Panc1 (cell line): ENCODE measurements around the gene TNS2. TPM values are rescaled to one million over a fixed set of nuclear protein-coding genes. Genes with fewer than 3 reads are reported as not detected.
A peak's percentile ranks its signal among the peaks of the same experiment; 100 is the strongest.

Experiments used
- ATAC-seq: fragments of 200-7000 bp; cut with Tn5 transposase; 2 replicates; pipeline ENCODE4 v1.9.1; 2020; ENCODE audit warnings: mild to moderate bottlenecking, moderate library complexity
- BruUV-seq: library from RNA; stranded (reverse); fragments of 400-500 nt; replicated peaks from 2 replicates; lab custom pipeline; 2021; lab: Mats Ljungman, UMichigan
- CTCF ChIA-PET: fragments of 300-600 bp; sonication (Branson Sonifier 250); formaldehyde crosslinking; loops from one replicate; lab custom pipeline; 2022; ENCODE audit warnings: antibody characterized with exemption; lab: Charles Lee
- POLR2A ChIA-PET: fragments of 300-600 bp; sonication (Branson Sonifier 250); formaldehyde crosslinking; loops from one replicate; lab custom pipeline; 2022; ENCODE audit warnings: antibody characterized with exemption; lab: Charles Lee
- DNase-seq: peaks from one replicate; pipeline ENCODE4 v3.0.0-alpha.2; 2010; ENCODE audit warnings: low read depth, low spot score
- H3K27ac ChIP-seq: 2 replicates; pipeline ENCODE4 v1.5.1; 2011; ENCODE audit warnings: mild to moderate bottlenecking, low read length, inconsistent platforms
- H3K27me3 ChIP-seq: fragments of 200-500 bp; sonication (Bioruptor generic); 2 replicates; pipeline ENCODE4 v1.6.0; 2014; ENCODE audit warnings: low read length, inconsistent platforms; ENCODE audit not compliant: control insufficient read depth, insufficient read depth
- H3K36me3 ChIP-seq: fragments of 200-500 bp; sonication (Bioruptor generic); 2 replicates; pipeline ENCODE4 v1.5.1; 2014; ENCODE audit warnings: inconsistent platforms, mild to moderate bottlenecking, low read length, moderate library complexity; ENCODE audit not compliant: control insufficient read depth, insufficient read depth
- H3K4me1 ChIP-seq: 2 replicates; pipeline ENCODE4 v1.5.1; 2011; ENCODE audit warnings: inconsistent platforms, mild to moderate bottlenecking, low read length, moderate library complexity; ENCODE audit not compliant: control insufficient read depth, insufficient read depth
- H3K4me3 ChIP-seq, 2 experiments: 2 replicates each; pipeline ENCODE4 v1.5.1; 2011 to 2012; ENCODE audit warnings: low read depth in 2 of 2, low read length in 2 of 2, mild to moderate bottlenecking in 2 of 2, inconsistent platforms in 1 of 2, moderate library complexity in 1 of 2
- H3K9me3 ChIP-seq: fragments of 200-500 bp; sonication (Bioruptor generic); 2 replicates; pipeline ENCODE4 v1.5.1; 2014; ENCODE audit warnings: low read depth, mild to moderate bottlenecking, inconsistent platforms, low read length, moderate library complexity; ENCODE audit not compliant: control insufficient read depth, insufficient read depth
- POLR2AphosphoS5 ChIP-seq: IDR thresholded peaks from 2 replicates; pipeline ENCODE4 v1.6.1; 2012; ENCODE audit warnings: mild to moderate bottlenecking, low read depth, low read length, moderate library complexity
- SIN3A ChIP-seq: IDR thresholded peaks from 2 replicates; pipeline ENCODE4 v1.6.1; 2012; ENCODE audit warnings: low read depth, mild to moderate bottlenecking, low read length, moderate library complexity, borderline replicate concordance; ENCODE audit not compliant: insufficient read depth
- TCF7L2 ChIP-seq: IDR thresholded peaks from 2 replicates; pipeline ENCODE4 v1.6.1; 2011; ENCODE audit warnings: mild to moderate bottlenecking, low read depth, low read length, inconsistent platforms
- in situ Hi-C: cut with HindIII; loops from 2 replicates; pipeline ENCODE4 v1.10.0; 2016; ENCODE audit warnings: low sequenced_read_pairs, low pct_unique_long_range_greater_than_20kb
- intact Hi-C: fragments of 100-400 bp; cut with micrococcal nuclease; formaldehyde crosslinking; loops from one replicate; pipeline ENCODE4 v1.10.0; 2022; ENCODE audit not compliant: unreplicated experiment
- total RNA-seq: library from RNA; stranded (reverse); gene quantifications from one replicate; pipeline ENCODE4 v1.2.1, GENCODE V29; 2021; ENCODE audit not compliant: unreplicated experiment
- TF ChIP-seq, protein P1 (sequence below), 2 experiments: IDR thresholded peaks; 2 replicates each; pipeline ENCODE4 v1.6.1; 2011 to 2012; ENCODE audit warnings: low read depth in 2 of 2, control low read depth in 1 of 2, low read length in 1 of 2, mild to moderate bottlenecking in 1 of 2, moderate library complexity in 1 of 2; ENCODE audit not compliant: insufficient read depth in 1 of 2
- TF ChIP-seq, protein P2 (sequence below): fragments of 450-650 bp; IDR thresholded peaks from 2 replicates; pipeline ENCODE4 v1.5.1; 2017; ENCODE audit warnings: mild to moderate bottlenecking

The TNS2 gene
- total RNA-seq, 1 experiment from 2014 or later: 48.1 TPM

DNA sequence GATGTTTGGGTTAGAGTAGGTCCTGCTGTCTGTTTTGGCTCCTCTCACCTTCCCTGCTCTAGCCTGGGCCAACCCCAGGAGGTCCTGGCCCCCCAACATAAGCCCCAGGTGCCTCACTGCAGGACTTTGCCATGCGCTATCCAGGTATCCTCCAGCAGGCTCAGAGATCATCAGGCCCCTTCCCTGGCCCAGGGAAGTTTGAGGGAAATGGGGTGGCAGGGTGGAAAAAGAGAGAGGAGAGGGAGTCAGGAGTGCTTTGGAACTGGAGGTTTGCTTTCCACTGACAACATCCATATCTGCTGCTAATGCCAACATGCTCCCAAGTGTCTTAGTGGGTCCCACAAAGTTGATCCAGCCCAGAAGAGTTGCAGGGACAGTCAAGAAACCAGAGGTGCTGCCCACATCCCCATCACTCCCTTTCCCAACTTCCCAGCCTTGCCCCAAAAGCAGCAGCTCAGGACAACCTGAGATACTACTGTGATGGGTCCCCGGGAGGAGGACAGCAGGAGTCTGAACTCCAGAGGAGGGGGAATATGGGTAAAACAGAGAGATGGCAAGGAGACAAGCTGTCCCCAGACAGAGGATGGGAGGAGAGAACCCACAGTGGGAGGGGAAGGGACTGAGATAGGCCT lies 677 bp downstream of the TNS2 start:
- Histone ChIP-seq H3K27me3 (no peaks in the 10 kb centered on the region), H3K9me3 (no peaks in the 10 kb centered on the region), H3K27ac (peak overlapping the region; percentile 93), H3K4me1 (peaks cover 73% of the 10 kb centered on the region), H3K4me3 (peak overlapping the region; percentile 38 to 60), H3K36me3 (no peaks in the 10 kb centered on the region)
- CTCF ChIA-PET: no interaction called here
- TF ChIP-seq POLR2AphosphoS5 (no peak), SIN3A (no peak), TCF7L2 (no peak)
- TF ChIP-seq, protein P1, sequence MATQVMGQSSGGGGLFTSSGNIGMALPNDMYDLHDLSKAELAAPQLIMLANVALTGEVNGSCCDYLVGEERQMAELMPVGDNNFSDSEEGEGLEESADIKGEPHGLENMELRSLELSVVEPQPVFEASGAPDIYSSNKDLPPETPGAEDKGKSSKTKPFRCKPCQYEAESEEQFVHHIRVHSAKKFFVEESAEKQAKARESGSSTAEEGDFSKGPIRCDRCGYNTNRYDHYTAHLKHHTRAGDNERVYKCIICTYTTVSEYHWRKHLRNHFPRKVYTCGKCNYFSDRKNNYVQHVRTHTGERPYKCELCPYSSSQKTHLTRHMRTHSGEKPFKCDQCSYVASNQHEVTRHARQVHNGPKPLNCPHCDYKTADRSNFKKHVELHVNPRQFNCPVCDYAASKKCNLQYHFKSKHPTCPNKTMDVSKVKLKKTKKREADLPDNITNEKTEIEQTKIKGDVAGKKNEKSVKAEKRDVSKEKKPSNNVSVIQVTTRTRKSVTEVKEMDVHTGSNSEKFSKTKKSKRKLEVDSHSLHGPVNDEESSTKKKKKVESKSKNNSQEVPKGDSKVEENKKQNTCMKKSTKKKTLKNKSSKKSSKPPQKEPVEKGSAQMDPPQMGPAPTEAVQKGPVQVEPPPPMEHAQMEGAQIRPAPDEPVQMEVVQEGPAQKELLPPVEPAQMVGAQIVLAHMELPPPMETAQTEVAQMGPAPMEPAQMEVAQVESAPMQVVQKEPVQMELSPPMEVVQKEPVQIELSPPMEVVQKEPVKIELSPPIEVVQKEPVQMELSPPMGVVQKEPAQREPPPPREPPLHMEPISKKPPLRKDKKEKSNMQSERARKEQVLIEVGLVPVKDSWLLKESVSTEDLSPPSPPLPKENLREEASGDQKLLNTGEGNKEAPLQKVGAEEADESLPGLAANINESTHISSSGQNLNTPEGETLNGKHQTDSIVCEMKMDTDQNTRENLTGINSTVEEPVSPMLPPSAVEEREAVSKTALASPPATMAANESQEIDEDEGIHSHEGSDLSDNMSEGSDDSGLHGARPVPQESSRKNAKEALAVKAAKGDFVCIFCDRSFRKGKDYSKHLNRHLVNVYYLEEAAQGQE (IDR thresholded peaks at IDR 0.05; ENCODE audit: insufficient read depth in 1 of 2, low read depth in 2 of 2, low read length in 1 of 2): no peak
- TF ChIP-seq, protein P2, sequence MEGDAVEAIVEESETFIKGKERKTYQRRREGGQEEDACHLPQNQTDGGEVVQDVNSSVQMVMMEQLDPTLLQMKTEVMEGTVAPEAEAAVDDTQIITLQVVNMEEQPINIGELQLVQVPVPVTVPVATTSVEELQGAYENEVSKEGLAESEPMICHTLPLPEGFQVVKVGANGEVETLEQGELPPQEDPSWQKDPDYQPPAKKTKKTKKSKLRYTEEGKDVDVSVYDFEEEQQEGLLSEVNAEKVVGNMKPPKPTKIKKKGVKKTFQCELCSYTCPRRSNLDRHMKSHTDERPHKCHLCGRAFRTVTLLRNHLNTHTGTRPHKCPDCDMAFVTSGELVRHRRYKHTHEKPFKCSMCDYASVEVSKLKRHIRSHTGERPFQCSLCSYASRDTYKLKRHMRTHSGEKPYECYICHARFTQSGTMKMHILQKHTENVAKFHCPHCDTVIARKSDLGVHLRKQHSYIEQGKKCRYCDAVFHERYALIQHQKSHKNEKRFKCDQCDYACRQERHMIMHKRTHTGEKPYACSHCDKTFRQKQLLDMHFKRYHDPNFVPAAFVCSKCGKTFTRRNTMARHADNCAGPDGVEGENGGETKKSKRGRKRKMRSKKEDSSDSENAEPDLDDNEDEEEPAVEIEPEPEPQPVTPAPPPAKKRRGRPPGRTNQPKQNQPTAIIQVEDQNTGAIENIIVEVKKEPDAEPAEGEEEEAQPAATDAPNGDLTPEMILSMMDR: no peak
- no TSS peak for BruUV-seq
- DNase-seq (no peak), ATAC-seq (no peak)
- POLR2A ChIA-PET: no interaction called here
- intact Hi-C loops: no loop called here
- in situ Hi-C loops: no loop called here

DNA sequence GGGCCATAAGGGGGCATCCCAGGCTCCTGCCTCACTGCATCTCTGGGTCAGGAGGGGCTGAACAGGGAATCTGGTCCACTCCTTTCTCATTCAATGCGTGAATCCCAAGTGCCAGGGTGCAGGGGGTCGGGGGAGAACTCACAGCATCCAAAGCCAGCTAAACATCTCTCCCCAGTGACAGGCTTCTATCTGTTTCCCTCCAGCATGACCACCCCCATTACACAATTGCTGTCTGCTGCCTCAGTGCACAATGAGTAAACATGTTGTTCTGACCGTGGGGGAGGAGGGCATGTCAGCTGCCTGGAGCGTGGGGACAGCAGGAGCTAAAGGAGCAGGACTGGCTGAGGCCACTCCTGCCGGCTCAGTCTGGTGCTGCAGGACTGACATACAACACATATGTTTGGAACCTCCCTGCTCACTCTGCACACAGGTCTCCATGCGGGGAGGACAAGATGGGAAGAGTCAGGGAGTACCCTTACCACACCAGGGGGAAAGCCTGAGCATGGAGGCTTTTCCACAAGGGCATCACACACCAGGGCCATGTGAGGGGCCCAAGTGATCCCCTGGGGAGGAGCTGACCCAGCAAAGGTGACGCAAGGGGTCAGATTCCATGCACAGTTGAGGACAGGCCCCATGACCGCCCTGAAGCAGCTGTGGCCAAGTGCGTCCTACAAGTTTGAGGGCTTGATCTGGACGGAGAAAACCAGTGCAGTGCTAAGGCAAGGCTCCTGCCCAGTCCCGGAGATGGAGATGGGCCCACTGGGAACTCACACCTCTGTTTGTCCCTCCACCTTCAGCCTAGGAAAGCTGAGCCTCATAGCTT lies 1.4 kb downstream of the TNS2 start:
- CTCF ChIA-PET: no interaction called here
- in situ Hi-C loops (no loop called here), intact Hi-C loops (no loop called here)
- Histone ChIP-seq H3K9me3 (no peaks in the 10 kb centered on the region), H3K4me1 (peaks cover 66% of the 10 kb centered on the region), H3K27me3 (no peaks in the 10 kb centered on the region), H3K36me3 (no peaks in the 10 kb centered on the region), H3K27ac (peak overlapping the region; percentile 93), H3K4me3 (peak overlapping the region in 1 of 2 experiments; percentile 60; a peak in 3 of 4 replicates)
- no peak for ATAC-seq
- POLR2A ChIA-PET: no interaction called here
- BruUV-seq: no TSS peak
- no peak for DNase-seq
- TF ChIP-seq POLR2AphosphoS5 (no peak), TCF7L2 (no peak), SIN3A (no peak)
- TF ChIP-seq, protein P2: no peak
- TF ChIP-seq, protein P1 (IDR thresholded peaks at IDR 0.05; ENCODE audit: insufficient read depth in 1 of 2, low read depth in 2 of 2, low read length in 1 of 2): no peak
